LoVo (cell line): ENCODE results near the gene MERTK.
A peak's percentile ranks its signal among the peaks of the same experiment; 100 is the strongest.
"Not testable (repeated sequence)": the region's sequence is repeated elsewhere in the genome, so short reads cannot be mapped to it uniquely, and the experiment has no call there.

Experiments used
- DNase-seq: peaks from one replicate; pipeline ENCODE4 v3.0.0-alpha.2; 2016; ENCODE audit warnings: low spot score

Gene MERTK

GRCh38 chr2:112008910-112009485 is 110.6 kb downstream of the MERTK start:
- DNase-seq = no peak

DNA sequence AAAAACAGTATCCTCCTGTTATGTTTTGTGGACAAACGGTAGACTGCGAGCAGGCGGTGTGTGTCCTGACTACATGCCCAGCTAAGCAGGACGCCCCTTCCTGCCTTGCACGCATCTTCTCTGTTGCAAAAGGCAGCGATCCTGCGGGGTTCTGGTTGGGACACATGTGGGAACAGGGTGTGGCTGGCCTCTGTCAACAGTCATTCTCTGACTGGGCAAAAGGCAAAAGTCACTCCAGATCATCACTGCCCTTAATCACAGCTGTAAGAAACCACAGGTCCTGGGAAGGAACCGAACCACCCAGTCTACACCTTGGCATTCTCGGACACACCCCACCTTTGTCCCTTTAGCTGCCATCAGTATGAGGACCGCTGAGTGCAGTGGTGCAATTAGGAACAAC is 112.3 kb downstream of the MERTK start:
- no peak for DNase-seq

DNA sequence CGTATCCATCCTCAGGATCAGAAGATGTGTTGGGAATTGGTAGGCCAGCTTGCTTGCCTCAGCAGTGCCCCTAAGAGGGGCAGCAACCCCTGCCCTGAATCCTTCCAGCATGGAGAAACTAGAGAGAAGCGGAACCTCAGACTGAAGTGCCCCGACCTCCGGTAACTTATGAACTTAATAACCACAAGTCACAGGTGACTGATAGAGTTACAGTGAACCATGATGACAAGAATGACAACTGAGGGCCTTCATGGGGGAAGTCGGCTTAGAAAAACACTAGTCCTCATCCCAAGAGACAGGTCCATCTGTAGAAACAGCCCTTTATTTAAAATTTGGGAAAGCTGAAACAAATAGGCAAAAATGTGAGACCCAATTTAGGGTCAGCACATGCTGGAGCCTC is 114.1 kb downstream of the MERTK start:
- DNase-seq = no peak

GRCh38 chr2:112018846-112019245 is 120.4 kb downstream of the MERTK start:
- DNase-seq = no peak

DNA sequence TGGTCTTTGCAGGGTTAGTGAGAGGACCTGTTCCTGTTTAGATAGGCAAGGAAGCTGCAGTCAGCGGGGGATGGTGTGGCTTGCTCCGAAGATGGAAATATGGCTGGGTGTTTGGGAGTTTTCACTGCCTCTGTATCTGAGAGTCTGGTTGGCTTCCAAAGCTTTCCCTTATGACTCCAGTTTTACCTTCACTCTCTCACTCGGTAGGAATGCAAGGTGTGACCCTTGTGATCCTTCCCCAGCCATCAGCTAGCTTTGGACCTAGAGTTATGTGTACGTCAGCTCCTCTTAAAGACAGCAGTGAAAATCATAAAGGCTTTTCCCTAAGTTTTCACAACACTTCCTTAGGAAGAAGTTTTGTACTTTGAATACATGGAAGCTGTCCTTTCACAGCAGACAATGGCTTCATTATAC is 121.2 kb downstream of the MERTK start:
- no peak for DNase-seq

GRCh38 chr2:112020561-112020960 is 122.2 kb downstream of the MERTK start:
- no peak for DNase-seq

DNA sequence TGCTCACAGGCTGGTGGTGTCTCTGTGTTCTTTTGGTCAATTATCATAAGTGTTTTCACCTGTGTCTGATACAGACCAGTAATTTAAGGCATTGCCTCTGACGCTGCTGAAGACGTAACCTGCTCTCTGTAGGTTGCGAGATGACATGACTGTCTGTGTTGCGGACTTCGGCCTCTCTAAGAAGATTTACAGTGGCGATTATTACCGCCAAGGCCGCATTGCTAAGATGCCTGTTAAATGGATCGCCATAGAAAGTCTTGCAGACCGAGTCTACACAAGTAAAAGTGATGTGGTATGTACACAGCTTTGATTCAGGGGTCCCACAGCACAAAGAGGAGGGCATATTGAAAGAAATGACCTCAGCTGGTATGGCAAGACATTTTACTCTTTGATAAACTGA is 122.9 kb downstream of the MERTK start:
- DNase-seq = no peak

GRCh38 chr2:112021781-112022231 is 123.4 kb downstream of the MERTK start:
- peak; percentile 24 for DNase-seq

- DNase-seq = no peak
Observed at GRCh38 chr2:112023707-112024106, 125.3 kb downstream of the MERTK start.

DNA sequence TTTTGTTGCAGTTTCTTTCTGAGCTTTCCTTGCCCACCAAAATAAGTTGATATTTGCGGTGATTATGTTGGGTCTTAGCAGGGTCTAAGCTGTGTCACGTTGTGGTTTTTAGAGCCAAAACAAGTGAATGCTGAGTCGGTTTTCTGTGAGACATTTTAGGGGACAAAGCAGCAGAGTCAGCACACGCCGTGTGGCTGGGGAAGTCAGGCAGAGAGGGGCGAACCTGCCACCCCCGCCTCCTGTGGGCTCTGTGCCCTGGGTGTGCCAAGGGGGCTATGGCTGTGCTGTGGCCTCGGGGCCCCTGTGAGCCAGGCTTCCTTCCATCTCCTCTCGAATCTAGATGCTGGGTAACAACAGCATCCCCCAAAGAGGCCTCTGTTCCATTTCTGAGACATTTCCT is 125.8 kb downstream of the MERTK start:
- DNase-seq = no peak

- no peak for DNase-seq
Observed at GRCh38 chr2:112024896-112025491, 126.6 kb downstream of the MERTK start.

- DNase-seq = no peak
Observed at GRCh38 chr2:112026509-112026908, 128.1 kb downstream of the MERTK start.

DNA sequence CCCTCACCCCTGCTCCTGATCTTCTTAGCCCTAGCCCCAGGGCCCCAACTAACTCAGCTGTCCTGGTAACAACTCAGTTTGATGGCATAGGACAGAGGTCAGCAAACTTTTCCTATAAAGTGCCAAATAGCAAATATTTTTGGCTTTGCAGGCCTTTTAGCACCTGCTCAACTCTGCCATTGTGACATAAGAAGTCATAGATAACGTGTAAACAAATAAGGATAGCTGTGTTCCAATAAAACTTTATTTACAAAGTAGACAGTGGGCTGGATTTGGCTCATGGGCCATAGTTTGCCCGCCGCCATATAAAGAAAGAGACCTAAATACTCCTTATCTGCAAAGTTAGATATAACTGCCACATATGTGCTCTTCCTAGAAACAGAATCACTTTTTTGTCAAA is 129.4 kb downstream of the MERTK start:
- DNase-seq = no peak

DNA sequence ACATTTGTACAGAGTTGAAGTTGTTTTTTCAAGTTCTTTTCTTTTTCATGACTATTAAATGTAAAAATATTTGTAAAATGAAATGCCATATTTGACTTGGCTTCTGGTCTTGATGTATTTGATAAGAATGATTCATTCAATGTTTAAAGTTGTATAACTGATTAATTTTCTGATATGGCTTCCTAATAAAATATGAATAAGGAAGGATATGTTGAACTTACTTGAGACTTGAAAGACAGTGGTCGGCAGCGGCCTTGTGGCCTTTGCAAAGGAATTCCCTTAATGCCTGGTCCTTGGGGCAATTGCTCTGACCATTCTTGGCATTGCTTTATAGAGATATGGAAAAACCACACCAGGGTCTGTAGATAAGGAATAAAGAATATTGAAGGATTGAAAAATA is 130.8 kb downstream of the MERTK start:
- DNase-seq = no peak

- no peak for DNase-seq
Observed at GRCh38 chr2:112031473-112032223, 133.2 kb downstream of the MERTK start.

DNA sequence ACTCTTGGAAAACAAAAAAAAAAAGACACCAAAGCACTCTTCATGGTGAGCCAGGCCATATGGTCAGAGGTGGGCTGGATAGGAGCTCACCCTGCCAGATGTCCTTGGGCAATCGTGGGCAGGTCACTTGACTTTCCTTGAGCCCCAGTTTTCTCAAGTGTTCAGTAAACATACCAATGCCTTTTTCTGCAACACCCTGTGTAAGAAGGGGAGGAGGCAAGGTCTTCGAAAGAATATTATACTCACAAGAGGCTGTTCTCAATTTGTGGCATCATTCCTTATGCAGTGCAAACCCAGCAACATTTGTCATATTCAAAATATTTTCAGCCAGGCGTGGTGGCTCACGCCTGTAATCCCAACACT is 133.8 kb downstream of the MERTK start:
- DNase-seq = no peak

DNA sequence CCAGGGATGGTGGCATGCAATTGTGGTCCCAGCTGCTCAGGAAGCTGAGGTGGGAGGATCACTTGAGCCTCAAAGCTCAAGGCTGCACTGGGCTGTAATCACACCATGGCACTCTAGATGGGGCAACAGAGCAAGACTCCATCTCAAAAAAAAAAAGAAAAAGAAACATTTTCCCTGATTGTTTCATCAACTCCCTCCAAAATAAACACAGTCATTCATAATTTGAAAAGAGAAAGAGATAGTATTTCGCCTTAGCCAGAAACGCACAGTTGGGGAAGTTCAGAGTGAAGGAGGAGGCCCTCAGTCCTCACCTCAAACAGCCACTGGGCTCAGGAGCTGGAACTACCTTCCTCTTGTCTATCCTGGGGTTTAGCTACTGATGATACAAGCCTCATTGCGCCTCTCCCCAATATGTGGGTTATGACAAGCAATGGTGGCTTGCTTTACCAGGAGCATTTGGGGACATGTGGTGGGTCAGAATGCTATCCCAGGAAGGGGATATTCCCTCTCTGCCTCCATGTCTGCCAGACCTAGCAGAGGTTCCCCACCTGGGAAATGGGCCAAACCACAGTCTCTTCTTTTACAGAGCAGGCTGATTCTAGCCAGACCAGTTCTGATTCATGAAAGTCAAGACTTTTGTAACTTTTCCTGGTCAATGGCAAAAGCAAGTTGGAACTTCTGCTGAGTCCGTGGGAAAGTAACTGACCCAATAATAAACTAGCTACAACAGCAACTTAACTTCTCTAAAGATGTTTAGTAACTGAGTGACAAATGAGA is 134.5 kb downstream of the MERTK start:
- DNase-seq = peak; percentile 34

DNA sequence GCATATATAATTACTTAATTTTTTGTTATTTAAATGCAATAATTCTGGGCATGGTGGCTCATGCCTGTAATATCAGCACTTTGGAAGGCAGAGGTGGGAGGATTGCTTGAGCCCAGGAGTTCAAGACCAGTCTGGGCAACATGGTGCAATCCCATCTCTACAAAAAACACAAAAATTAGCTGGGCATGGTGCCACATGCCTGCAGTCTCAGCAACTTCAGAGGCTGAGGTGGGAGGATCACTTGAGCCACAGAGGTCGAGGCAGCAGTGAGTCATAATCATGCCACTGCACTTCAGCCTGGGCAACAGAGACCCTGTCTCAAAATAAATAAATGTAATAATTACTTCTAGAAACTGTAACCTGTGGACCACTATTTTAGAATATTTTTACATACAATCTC is 135.2 kb downstream of the MERTK start:
- DNase-seq = no peak

DNA sequence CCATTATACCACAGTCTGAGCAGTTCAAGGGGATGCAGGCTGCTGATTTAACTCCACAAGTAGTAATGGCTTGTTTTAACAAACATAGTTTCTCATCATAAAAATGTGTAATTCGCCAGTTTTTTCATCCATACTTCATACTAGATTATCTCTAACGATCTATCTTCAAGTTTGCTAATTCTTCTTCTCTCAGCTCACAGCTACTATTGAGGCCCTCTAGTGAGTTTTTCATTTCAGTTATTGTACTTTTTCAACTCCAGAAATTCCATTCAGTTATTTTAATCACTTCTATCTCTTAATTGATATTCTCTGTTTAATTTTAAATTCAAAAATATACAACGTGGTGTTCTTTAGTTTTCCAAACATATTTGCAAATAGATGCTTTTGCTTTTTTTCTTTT is 136.5 kb downstream of the MERTK start:
- no peak for DNase-seq

- DNase-seq = no peak
Observed at GRCh38 chr2:112035786-112036185, 137.4 kb downstream of the MERTK start.

- DNase-seq = not testable (repeated sequence)
Observed at GRCh38 chr2:112039556-112039955, 141.1 kb downstream of the MERTK start.

GRCh38 chr2:112040066-112040465 is 141.7 kb downstream of the MERTK start:
- DNase-seq = not testable (repeated sequence)

DNA sequence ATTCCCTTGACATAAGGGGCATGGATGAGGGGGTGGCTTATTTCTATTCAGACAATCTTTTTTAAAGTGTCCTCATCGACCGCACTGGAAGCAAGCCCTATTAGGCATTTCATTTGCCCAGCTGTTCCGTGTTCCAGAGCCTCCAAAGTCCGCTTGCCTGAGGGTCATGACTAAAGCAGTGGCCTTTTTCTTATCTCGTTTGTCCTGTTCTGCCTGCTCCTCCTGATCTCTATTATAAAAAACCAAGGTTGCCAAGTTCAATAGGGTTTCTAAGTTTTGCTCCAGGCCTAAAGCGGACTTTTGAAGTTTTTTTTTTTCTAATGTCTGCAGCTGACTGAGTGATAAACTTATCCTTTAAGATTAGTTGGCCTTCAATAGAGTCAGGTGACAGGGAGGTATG is 143.1 kb downstream of the MERTK start:
- DNase-seq = not testable (repeated sequence)
